A549 (cell line): ENCODE results near the gene VPS18.

Source experiments
- EHMT2 ChIP-seq: fragments of 200-600 bp; sonication (generic); IDR thresholded peaks from 2 replicates; pipeline ENCODE4 v1.6.1; 2016; ENCODE audit warnings: antibody characterized with exemption, low read depth, mild to moderate bottlenecking, moderate library complexity
- EP300 ChIP-seq, 2 experiments: fragments of >200 bp; sonication (Bioruptor Twin); formaldehyde crosslinking; IDR thresholded peaks; 2 replicates in 1 of 2; 3 replicates in 1 of 2; pipeline ENCODE4 v1.6.1; 2016 to 2017
- HOXA7 ChIP-seq: fragments of 250-450 bp; sonication (Bioruptor Pico); IDR thresholded peaks from 2 replicates; pipeline ENCODE4 v1.5.0; 2020; ENCODE audit warnings: mild to moderate bottlenecking, moderate library complexity
- MAFK ChIP-seq: fragments of 450-650 bp; IDR thresholded peaks from 2 replicates; pipeline ENCODE4 v1.6.1; 2014; ENCODE audit not compliant: partially characterized antibody
- NR3C1 ChIP-seq: fragments of >200 bp; sonication (Bioruptor Twin); formaldehyde crosslinking; IDR thresholded peaks from 3 replicates; pipeline ENCODE4 v1.6.1; 2017
- POLR2A ChIP-seq: IDR thresholded peaks from 2 replicates; pipeline ENCODE4 v1.6.1; 2012; ENCODE audit warnings: mild to moderate bottlenecking, low read length
- ZNF302 ChIP-seq: fragments of 250-450 bp; sonication (Bioruptor Pico); IDR thresholded peaks from 2 replicates; pipeline ENCODE4 v1.9.0; 2021; ENCODE audit warnings: inconsistent platforms, mild to moderate bottlenecking, moderate library complexity
- TF ChIP-seq, protein P1 (sequence below): fragments of >200 bp; sonication (Bioruptor Twin); formaldehyde crosslinking; IDR thresholded peaks from 3 replicates; pipeline ENCODE4 v1.5.1; 2016
- TF ChIP-seq, protein P2 (sequence below): fragments of 450-650 bp; IDR thresholded peaks from 2 replicates; pipeline ENCODE4 v1.6.1; 2014; ENCODE audit warnings: antibody characterized with exemption
- TF ChIP-seq, protein P3 (sequence below): fragments of 150-350 bp; IDR thresholded peaks from 2 replicates; pipeline ENCODE4 v1.6.1; 2014; ENCODE audit warnings: low read depth, mild to moderate bottlenecking, low read length

DNA sequence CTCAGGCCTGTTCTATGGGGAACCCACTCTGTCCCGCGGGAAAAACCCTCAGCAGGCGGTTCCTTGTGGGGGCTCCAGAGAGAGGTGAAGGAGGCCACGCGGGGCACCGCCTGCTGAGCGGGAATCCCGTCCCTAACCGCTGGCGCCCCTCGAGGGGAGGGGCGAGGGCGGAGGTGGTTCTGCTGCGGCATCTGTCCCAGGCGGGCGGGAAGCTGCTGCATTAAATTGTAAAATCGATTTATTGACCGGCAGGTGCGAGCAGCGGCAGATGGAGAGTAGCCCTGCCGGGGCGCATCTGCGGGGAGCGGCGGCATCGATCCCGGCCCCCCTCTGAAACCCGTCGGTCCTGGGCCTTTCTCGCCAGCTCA, 31.2 kb downstream of the VPS18 start:
- TF ChIP-seq, protein P1, sequence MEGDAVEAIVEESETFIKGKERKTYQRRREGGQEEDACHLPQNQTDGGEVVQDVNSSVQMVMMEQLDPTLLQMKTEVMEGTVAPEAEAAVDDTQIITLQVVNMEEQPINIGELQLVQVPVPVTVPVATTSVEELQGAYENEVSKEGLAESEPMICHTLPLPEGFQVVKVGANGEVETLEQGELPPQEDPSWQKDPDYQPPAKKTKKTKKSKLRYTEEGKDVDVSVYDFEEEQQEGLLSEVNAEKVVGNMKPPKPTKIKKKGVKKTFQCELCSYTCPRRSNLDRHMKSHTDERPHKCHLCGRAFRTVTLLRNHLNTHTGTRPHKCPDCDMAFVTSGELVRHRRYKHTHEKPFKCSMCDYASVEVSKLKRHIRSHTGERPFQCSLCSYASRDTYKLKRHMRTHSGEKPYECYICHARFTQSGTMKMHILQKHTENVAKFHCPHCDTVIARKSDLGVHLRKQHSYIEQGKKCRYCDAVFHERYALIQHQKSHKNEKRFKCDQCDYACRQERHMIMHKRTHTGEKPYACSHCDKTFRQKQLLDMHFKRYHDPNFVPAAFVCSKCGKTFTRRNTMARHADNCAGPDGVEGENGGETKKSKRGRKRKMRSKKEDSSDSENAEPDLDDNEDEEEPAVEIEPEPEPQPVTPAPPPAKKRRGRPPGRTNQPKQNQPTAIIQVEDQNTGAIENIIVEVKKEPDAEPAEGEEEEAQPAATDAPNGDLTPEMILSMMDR, result no peak
- TF ChIP-seq NR3C1 (no peak), MAFK (no peak), EP300 (IDR thresholded peaks at IDR 0.05) (no peak), HOXA7 (no peak), POLR2A (no peak), ZNF302 (CRISPR knock-in tag) (no peak), EHMT2 (no peak)
- TF ChIP-seq, protein P2, sequence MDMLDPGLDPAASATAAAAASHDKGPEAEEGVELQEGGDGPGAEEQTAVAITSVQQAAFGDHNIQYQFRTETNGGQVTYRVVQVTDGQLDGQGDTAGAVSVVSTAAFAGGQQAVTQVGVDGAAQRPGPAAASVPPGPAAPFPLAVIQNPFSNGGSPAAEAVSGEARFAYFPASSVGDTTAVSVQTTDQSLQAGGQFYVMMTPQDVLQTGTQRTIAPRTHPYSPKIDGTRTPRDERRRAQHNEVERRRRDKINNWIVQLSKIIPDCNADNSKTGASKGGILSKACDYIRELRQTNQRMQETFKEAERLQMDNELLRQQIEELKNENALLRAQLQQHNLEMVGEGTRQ, result no peak
- TF ChIP-seq, protein P3, sequence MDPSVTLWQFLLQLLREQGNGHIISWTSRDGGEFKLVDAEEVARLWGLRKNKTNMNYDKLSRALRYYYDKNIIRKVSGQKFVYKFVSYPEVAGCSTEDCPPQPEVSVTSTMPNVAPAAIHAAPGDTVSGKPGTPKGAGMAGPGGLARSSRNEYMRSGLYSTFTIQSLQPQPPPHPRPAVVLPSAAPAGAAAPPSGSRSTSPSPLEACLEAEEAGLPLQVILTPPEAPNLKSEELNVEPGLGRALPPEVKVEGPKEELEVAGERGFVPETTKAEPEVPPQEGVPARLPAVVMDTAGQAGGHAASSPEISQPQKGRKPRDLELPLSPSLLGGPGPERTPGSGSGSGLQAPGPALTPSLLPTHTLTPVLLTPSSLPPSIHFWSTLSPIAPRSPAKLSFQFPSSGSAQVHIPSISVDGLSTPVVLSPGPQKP, result no peak
